ENCODE measurements around the gene BRAT1. TPM values are rescaled to one million over a fixed set of nuclear protein-coding genes. Genes with fewer than 3 reads are reported as not detected.

Gene BRAT1
- polyA plus RNA-seq, 1 experiment = 6.2 TPM

GRCh38 chr7:2580636-2581035 is 25.3 kb upstream of the BRAT1 start:
- DNase-seq (ENCODE audit: low read depth, low spot score) = no peak
- no peak for TF ChIP-seq CTCF (IDR thresholded peaks at IDR 0.05; ENCODE audit: low read depth, low read length)
- ChIA-PET CTCF (no interaction called here), POLR2A (no interaction called here)
- Histone ChIP-seq H3K4me3 (ENCODE audit: low read depth, low read length) (no peak overlapping the region), H3K27ac (ENCODE audit: low read depth, low read length) (no peak overlapping the region), H3K9me3 (ENCODE audit: control insufficient read depth, insufficient read depth, low read length) (no peaks in the 10 kb centered on the region; the same call in 1 of the 2 replicates), H3K27me3 (ENCODE audit: control insufficient read depth, insufficient read depth, low read length) (no peaks in the 10 kb centered on the region)

- H3K4me3 ChIP-seq (ENCODE audit: low read depth, low read length) = no peak overlapping the region
- no peak for DNase-seq (ENCODE audit: low read depth, low spot score)
- CTCF ChIA-PET = interaction anchor here (0.6 kb wide), 1 partner anchor 207 kb away, joined by 3 read pairs; no protein-coding TSS in a partner anchor
These were observed 22.8 kb upstream of the BRAT1 start for GRCh38 chr7:2577914-2578680.

GRCh38 chr7:2576742-2577491 is 21.6 kb upstream of the BRAT1 start:
- no peak for DNase-seq (ENCODE audit: low read depth, low spot score)

More at GRCh38 chr7:2577914-2578680, 22.8 kb upstream of the BRAT1 start:
- Histone ChIP-seq H3K27me3 (ENCODE audit: control insufficient read depth, insufficient read depth, low read length) (no peaks in the 10 kb centered on the region), H3K27ac (ENCODE audit: low read depth, low read length) (no peak overlapping the region), H3K9me3 (ENCODE audit: control insufficient read depth, insufficient read depth, low read length) (no peaks in the 10 kb centered on the region; the same call in 1 of the 2 replicates)
- POLR2A ChIA-PET = no interaction called here
- no peak for TF ChIP-seq CTCF (IDR thresholded peaks at IDR 0.05; ENCODE audit: low read depth, low read length)

GRCh38 chr7:2575733-2576340 is 20.5 kb upstream of the BRAT1 start:
- Histone ChIP-seq H3K27ac (ENCODE audit: low read depth, low read length) (no peak overlapping the region), H3K9me3 (ENCODE audit: control insufficient read depth, insufficient read depth, low read length) (no peaks in the 10 kb centered on the region; the same call in 1 of the 2 replicates), H3K27me3 (ENCODE audit: control insufficient read depth, insufficient read depth, low read length) (no peaks in the 10 kb centered on the region), H3K4me3 (ENCODE audit: low read depth, low read length) (no peak overlapping the region)
- DNase-seq (ENCODE audit: low read depth, low spot score) = no peak
- POLR2A ChIA-PET = no interaction called here
- CTCF ChIA-PET = interaction anchor here (1.0 kb wide), 1 partner anchor 106 kb away, joined by 3 read pairs; no protein-coding TSS in a partner anchor
- TF ChIP-seq CTCF (IDR thresholded peaks at IDR 0.05; ENCODE audit: low read depth, low read length) = no peak

More at GRCh38 chr7:2576742-2577491, 21.6 kb upstream of the BRAT1 start:
- CTCF ChIA-PET = no interaction called here
- Histone ChIP-seq H3K4me3 (ENCODE audit: low read depth, low read length) (no peak overlapping the region), H3K27me3 (ENCODE audit: control insufficient read depth, insufficient read depth, low read length) (no peaks in the 10 kb centered on the region), H3K9me3 (ENCODE audit: control insufficient read depth, insufficient read depth, low read length) (no peaks in the 10 kb centered on the region; the same call in 1 of the 2 replicates), H3K27ac (ENCODE audit: low read depth, low read length) (no peak overlapping the region)
- POLR2A ChIA-PET = no interaction called here
- no peak for TF ChIP-seq CTCF (IDR thresholded peaks at IDR 0.05; ENCODE audit: low read depth, low read length)

Data from AG04450 (cell line).